ENCODE measurements around the gene AP3D1. TPM values are rescaled to one million over a fixed set of nuclear protein-coding genes. Genes with fewer than 3 reads are reported as not detected.

The AP3D1 gene
- total RNA-seq, 1 donor from 2014 or later, result 64.3 TPM

DNA sequence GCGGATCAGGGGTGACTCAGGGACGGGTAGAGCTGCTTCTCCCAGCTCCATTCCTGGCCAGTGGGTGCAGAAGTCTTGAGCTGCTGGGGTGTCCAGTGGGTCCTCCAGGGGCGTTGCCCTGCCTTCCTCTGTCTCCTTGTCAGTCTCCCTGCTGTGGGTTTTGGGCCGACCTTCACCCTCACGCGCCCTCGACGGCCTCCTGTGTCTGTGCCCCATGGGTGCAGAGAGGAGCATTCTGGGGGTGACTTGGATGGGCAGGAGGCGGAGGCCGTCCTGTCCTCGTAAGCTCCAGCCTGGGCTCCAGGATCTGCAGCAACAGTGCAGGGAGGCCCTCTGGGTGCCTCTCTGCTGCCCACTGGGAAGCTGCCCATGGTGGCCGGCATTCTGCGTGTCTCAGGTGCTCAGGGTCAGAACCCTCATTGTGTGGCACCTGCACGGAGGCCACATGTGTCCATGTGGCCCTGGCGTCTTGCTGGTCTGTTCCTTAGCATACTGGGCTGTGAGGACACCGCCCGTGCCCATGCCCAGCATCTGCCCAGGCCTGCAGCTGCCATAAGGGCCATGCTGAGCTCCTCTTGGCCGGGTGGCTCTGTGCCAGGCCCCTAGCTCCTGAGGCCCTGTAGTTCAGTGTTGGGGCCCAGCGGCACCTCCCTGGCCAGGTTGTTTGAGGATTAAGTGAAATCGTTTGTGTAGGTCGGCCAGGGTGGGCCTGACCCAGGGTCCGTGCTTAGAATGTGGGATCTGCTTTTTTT is 29.7 kb upstream of the AP3D1 start:
- no peak for DNase-seq

DNA sequence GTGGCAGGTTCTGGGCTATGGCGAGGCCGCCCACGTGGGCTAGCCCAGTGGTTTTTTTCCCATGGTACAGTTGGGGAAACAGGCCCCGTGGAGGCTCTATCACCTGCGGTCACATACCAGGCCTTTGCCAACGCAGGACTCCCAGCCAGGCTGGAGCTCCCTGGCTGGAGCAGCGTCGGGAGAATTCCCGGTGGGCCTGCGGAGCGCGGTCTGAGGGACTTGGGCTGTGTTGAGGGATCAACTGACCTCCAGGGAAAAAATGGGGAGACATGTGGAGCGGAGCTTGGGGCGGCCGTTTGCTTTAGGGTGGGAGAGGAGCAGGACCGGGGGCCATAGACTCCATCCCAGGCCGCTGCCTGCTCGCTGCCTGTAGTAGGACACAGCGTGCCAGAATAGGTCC is 28.7 kb upstream of the AP3D1 start:
- no peak for DNase-seq

DNA sequence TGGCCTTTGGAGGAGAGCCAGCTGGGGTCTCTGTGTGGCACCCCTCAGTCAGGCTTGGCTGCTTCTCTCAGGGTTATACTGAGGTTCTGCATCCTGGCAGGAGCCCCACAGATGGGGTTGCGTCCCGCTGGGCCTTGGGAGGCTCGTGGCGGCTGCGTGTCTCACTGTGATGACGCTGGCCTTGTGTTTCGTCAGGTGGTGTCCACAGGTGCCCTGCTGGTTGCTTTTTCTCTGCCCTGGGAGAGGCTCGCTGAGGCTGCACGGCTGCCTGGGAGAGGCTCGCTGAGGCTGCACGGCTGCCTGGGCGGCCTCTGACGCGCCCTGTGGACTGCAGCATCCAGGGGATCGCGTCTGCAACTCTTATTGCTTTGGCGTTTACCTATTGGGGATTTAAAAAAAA is 27.7 kb upstream of the AP3D1 start:
- DNase-seq, result no peak

GRCh38 chr19:2176337-2176994 is 25.1 kb upstream of the AP3D1 start:
- no peak for DNase-seq

DNA sequence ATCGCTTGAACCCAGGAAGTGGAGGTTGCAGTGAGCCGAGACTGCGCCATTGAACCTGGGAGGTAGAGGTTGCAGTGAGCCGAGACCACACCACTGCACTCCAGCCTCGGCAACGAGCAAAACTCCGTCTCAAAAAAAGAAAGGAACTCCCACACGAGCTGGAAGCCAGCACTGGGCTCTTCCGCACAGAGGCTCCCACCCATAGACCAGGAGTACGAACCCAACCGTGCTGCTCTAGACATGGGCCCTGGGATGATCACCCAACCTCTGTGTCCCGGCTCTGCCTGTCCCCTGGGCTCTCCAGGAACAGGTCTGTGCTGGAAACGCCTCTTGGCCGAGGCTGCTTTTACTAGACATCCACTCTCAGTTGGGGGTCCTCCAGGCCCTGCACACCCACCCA is 24.4 kb upstream of the AP3D1 start:
- no peak for DNase-seq

- no peak for DNase-seq
Observed at GRCh38 chr19:2173767-2174577, 22.6 kb upstream of the AP3D1 start.

- DNase-seq, result no peak
Observed at GRCh38 chr19:2173388-2173766, 22.0 kb upstream of the AP3D1 start.

- DNase-seq, result no peak
Observed at GRCh38 chr19:2171349-2172145, 20.2 kb upstream of the AP3D1 start.

GRCh38 chr19:2170987-2171348 is 19.6 kb upstream of the AP3D1 start:
- DNase-seq, result no peak

- no peak for DNase-seq
Observed at GRCh38 chr19:2170219-2170618, 18.9 kb upstream of the AP3D1 start.

- peak; percentile 88 for DNase-seq
Observed at GRCh38 chr19:2168619-2169424, 17.5 kb upstream of the AP3D1 start.

DNA sequence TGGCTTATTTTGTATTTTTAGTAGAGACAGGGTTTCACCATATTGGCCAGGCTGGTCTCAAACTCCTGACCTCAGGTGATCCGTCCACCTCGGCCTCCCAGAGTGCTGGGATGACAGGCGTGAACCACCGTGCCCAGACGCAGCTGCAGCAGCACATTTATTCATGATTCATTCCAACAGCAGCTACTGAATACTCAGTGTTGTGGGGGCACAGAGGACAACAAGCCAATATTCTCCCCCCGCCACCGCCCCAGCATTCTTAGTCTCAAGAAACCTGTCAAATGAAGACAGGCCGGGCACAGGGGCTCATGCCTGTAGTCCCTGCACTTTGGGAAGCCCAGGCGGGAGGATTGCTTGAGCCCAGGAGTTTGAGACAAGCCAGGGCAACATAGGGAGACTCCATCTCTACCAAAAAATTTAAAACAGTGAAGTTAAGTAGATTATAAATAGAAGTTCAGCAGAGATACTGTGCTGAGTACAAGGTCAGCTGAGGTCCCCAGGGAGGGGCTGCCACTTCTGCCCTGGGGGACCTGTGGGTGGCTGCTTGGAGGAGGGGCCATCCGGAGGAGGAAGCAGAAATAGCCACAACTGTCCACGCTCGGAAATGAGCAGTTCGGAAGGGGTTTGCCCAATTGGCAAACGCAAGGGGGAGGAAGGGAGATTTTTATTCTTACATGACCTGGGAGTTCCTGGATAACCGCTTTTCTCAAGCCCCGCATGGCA is 16.7 kb upstream of the AP3D1 start:
- no peak for DNase-seq

GRCh38 chr19:2166741-2167738 is 15.7 kb upstream of the AP3D1 start:
- DNase-seq, result no peak

GRCh38 chr19:2164020-2164998 is 12.9 kb upstream of the AP3D1 start:
- no peak for DNase-seq

GRCh38 chr19:2160379-2160778 is 9.0 kb upstream of the AP3D1 start:
- DNase-seq, result no peak

DNA sequence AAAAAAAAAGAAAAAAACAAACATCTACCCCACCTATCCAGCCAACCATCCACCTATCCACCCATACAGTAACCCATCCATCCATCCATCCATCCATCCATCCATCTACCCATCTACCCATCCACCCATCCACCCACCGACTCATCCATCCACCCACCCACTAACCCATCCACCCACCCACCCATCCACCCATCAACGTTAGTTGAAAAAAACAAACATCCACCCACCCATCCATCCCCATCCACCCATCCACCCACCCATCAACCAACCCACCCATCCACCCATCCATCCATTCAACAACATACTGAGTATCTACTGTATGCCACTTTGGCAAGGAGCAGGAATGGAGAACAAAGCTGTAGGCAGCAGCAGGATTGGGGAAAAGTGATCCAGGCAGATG is 6.1 kb upstream of the AP3D1 start:
- DNase-seq, result no peak

- DNase-seq, result no peak
Observed at GRCh38 chr19:2154587-2155075, 3.3 kb upstream of the AP3D1 start.

DNA sequence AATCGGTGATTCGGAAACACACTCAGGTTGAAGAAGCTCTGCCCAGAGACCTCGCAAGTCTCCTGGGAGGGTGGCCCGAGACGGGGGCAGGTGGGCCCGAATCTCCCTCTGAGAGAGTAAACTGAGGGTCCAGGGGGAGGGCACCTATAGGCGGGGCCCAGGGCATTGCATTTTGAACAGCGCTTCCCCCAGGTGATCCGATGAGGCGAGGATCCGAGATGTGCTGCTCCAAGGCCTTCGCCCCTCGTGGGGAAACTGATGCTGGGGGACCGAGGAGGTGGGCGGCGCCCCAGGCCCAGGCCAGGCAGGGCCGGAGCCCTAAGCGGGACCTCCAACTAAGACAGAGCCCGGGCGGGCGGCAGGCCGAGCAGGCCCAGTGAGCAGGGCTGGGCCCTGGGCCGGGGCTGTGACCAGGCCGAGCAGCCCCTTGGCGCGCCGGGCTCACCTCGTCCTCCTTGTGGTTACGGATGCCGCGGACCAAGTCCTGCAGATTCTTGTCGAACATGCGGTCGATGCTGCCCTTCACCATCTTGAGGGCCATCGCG is 500 bp downstream of the AP3D1 start:
- DNase-seq, result no peak
